ENCODE results near the gene MAG. TPM values are rescaled to one million over a fixed set of nuclear protein-coding genes. Genes with fewer than 3 reads are reported as not detected.

MAG gene
- not detected in 5 replicates for total RNA-seq (2022; extraction: Qiagen RNA extraction; ENCODE audit: low read depth)

GRCh38 chr19:35291916-35292315 lies at the start of gene MAG:
Gene MAG, plus strand, starts transcription at chr19:35292161. Its CDS starts 3,248 bp downstream, at chr19:35295409.

GRCh38 chr19:35248310-35249145 lies 43.4 kb upstream of the MAG start, which contains the start of gene LSR:
Gene LSR, plus strand, starts transcription at chr19:35249002. Its CDS starts 21 bp downstream, at chr19:35249023.

GRCh38 chr19:35268536-35269437 lies 23.2 kb upstream of the MAG start, which contains the start of gene USF2:
Gene USF2, plus strand, starts transcription at chr19:35268962. Its CDS starts 140 bp downstream, at chr19:35269102.

GRCh38 chr19:35328851-35329285 lies 36.9 kb downstream of the MAG start, which contains the start of gene CD22:
Gene CD22, plus strand, starts transcription at chr19:35329187. Its CDS starts 2,854 bp downstream, at chr19:35332041.

GRCh38 chr19:35347171-35347929 lies 55.4 kb downstream of the MAG start, which contains the start of gene FFAR1:
Gene FFAR1, plus strand, starts transcription at chr19:35347902. Its CDS starts 3,650 bp downstream, at chr19:35351552.

GRCh38 chr19:35357867-35358573 lies 66.1 kb downstream of the MAG start, which contains the start of gene FFAR3:
Gene FFAR3, plus strand, starts transcription at chr19:35358460. Its CDS starts 431 bp downstream, at chr19:35358891.

Other genes with a start within 250 kb of the MAG start
- gene FXYD3, start 176.3 kb upstream of the MAG start, total RNA-seq (2022; extraction: Qiagen RNA extraction; ENCODE audit: low read depth) = 0.39 to 0.46 TPM (median 0.42 TPM) in 3 of 5 replicates, not detected in the others
- gene LGI4, start 157.1 kb upstream of the MAG start, total RNA-seq (2022; extraction: Qiagen RNA extraction; ENCODE audit: low read depth) = 0.13 to 0.30 TPM (median 0.21 TPM) in 4 of 5 replicates, not detected in the other
- 0.39 to 0.57 TPM in 2 of 5 replicates, not detected in the others for gene FXYD1, start 153.3 kb upstream of the MAG start, total RNA-seq (2022; extraction: Qiagen RNA extraction; ENCODE audit: low read depth)
- 0.31 to 0.40 TPM in 2 of 5 replicates, not detected in the others for gene FXYD7, start 148.9 kb upstream of the MAG start, total RNA-seq (2022; extraction: Qiagen RNA extraction; ENCODE audit: low read depth)
- gene FXYD5, start 137.4 kb upstream of the MAG start, total RNA-seq (2022; extraction: Qiagen RNA extraction; ENCODE audit: low read depth) = 193 to 218 TPM (median 210 TPM) in 5 replicates
- gene FAM187B, start 63.4 kb upstream of the MAG start, total RNA-seq (2022; extraction: Qiagen RNA extraction; ENCODE audit: low read depth) = not detected in 5 replicates
- gene LSR, start 43.2 kb upstream of the MAG start, total RNA-seq (2022; extraction: Qiagen RNA extraction; ENCODE audit: low read depth) = 8.0 to 13.1 TPM (median 9.4 TPM) in 5 replicates
- 113 to 154 TPM (median 150 TPM) in 5 replicates for gene USF2, start 23.2 kb upstream of the MAG start, total RNA-seq (2022; extraction: Qiagen RNA extraction; ENCODE audit: low read depth)
- gene HAMP, start 9.6 kb upstream of the MAG start, total RNA-seq (2022; extraction: Qiagen RNA extraction; ENCODE audit: low read depth) = 0.22 to 0.31 TPM in 2 of 5 replicates, not detected in the others
- gene CD22, start 37.0 kb downstream of the MAG start, total RNA-seq (2022; extraction: Qiagen RNA extraction; ENCODE audit: low read depth) = 0.95 to 1.4 TPM (median 1.0 TPM) in 5 replicates
- not detected in 5 replicates for gene FFAR1, start 55.7 kb downstream of the MAG start, total RNA-seq (2022; extraction: Qiagen RNA extraction; ENCODE audit: low read depth)
- 0.07 to 0.21 TPM in 2 of 5 replicates, not detected in the others for gene FFAR3, start 66.3 kb downstream of the MAG start, total RNA-seq (2022; extraction: Qiagen RNA extraction; ENCODE audit: low read depth)
- gene GPR42, start 78.9 kb downstream of the MAG start, total RNA-seq (2022; extraction: Qiagen RNA extraction; ENCODE audit: low read depth) = not detected in 5 replicates
- not detected in 5 replicates for gene FFAR2, start 156.1 kb downstream of the MAG start, total RNA-seq (2022; extraction: Qiagen RNA extraction; ENCODE audit: low read depth)
- not detected in 5 replicates for gene KRTDAP, start 198.3 kb downstream of the MAG start, total RNA-seq (2022; extraction: Qiagen RNA extraction; ENCODE audit: low read depth)
- 34.6 to 40.9 TPM (median 36.9 TPM) in 5 replicates for gene DMKN, start 221.5 kb downstream of the MAG start, total RNA-seq (2022; extraction: Qiagen RNA extraction; ENCODE audit: low read depth)
- 1.8 to 3.7 TPM (median 3.0 TPM) in 5 replicates for gene SBSN, start 236.2 kb downstream of the MAG start, total RNA-seq (2022; extraction: Qiagen RNA extraction; ENCODE audit: low read depth)
- 0.08 to 0.21 TPM (median 0.17 TPM) in 4 of 5 replicates, not detected in the other for gene GAPDHS, start 241.3 kb downstream of the MAG start, total RNA-seq (2022; extraction: Qiagen RNA extraction; ENCODE audit: low read depth)